Measurements from ENCODE around the gene ADAM15.

DNA sequence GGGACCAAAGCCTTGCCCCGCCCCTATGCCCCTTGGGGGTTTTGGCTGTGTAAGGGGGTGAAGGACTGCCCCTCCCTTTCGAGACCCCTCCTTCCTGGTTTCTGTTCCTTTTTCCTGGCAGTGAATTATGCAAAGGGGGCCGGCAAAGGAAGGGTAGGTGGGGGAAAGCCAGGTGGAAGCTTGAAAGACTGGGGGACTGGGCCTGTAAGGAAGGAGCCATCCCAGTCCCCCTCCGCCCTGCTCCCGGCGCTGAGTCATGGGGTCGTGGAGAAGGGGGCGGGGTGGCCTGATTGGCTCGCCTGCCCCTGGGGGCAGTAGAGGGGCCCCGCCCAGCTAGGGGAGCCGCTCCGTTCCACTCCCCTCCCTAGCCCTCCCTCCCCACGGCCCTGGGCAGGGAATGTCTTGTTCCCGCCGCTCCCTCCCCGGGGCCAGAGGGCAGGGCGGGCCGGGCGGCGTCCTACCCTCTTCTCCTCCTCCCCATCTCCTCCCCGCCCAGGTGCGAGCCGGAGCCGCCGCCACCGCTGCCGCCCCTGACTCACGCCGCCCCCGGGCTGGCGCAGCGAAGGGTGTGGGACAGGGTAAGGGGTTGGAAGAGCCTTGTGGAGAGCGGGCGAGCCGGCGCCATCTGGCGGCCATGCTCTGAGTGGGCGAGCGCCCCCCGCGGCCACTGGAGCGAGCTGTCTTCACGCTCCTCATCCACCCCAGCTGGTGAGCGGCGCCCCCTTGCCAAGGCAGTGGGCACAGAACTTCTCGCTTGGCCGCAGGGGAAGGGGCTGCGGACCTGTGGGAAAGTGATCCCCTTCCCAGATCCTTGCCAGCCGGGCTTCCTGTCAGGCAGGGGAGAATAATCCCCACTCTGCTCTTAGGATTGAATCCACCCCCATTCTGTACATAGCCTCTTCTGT lies 33.8 kb upstream of the ADAM15 start:
- TF ChIP-seq FOSL2 (IDR thresholded peaks at IDR 0.05; ENCODE audit: borderline replicate concordance, low read depth) = no peak
- TF ChIP-seq MXI1 (IDR thresholded peaks at IDR 0.05; ENCODE audit: low read depth, low read length) = peak; percentile 54; the same call in 1 of the 2 replicates
- peak; percentile 86 for TF ChIP-seq CTCF (IDR thresholded peaks at IDR 0.05)
- no peak for TF ChIP-seq ELF1 (IDR thresholded peaks at IDR 0.05)
- TF ChIP-seq TEAD4 (IDR thresholded peaks at IDR 0.05; ENCODE audit: borderline replicate concordance, insufficient read depth) = no peak
- TF ChIP-seq REST (IDR thresholded peaks at IDR 0.05; ENCODE audit: low read depth, low read length) = no peak
- no peak for TF ChIP-seq EP300 (IDR thresholded peaks at IDR 0.05; ENCODE audit: borderline replicate concordance in 1 of 2, low read depth in 1 of 2, low read length in 1 of 2)
- no peak for TF ChIP-seq YY1 (IDR thresholded peaks at IDR 0.05; ENCODE audit: low read depth)
- TF ChIP-seq JUND (IDR thresholded peaks at IDR 0.05) = no peak; the same call in 1 of the 2 replicates
- TF ChIP-seq EZH2phosphoT487 (IDR thresholded peaks at IDR 0.05; ENCODE audit: borderline replicate concordance, low read depth) = no peak
- no peak for TF ChIP-seq IRF3 (IDR thresholded peaks at IDR 0.05; ENCODE audit: low read depth, low read length)

All from SK-N-SH (cell line).